Gastroesophageal sphincter (tissue), 4 donors: Measurements from ENCODE around the gene C5AR2. TPM values are rescaled to one million over a fixed set of nuclear protein-coding genes. Genes with fewer than 3 reads are reported as not detected.

ENCODE experiments used
- ATAC-seq: fragments of 150-250 bp; one replicate; pipeline ENCODE4 v1.9.1; 2016; ENCODE audit warnings: mild to moderate bottlenecking, moderate library complexity
- H3K27ac ChIP-seq, 4 donors: fragments of 200-600 bp; sonication (generic) in 3 of 4; 1 replicate in 3 of 4; 2 replicates in 1 of 4; pipeline ENCODE4 v1.5.1; 2016 to 2019
- H3K27me3 ChIP-seq: fragments of 200-600 bp; sonication (generic); one replicate; pipeline ENCODE4 v1.5.1; 2019
- H3K36me3 ChIP-seq, 2 donors: fragments of 200-600 bp; sonication (generic); one replicate each; pipeline ENCODE4 v1.5.1; 2019; ENCODE audit warnings: control low read depth in 1 of 2
- H3K4me1 ChIP-seq, 3 donors: fragments of 200-600 bp; sonication (generic); 1 replicate in 2 of 3; 2 replicates in 1 of 3; pipeline ENCODE4 v1.5.1; 2016 to 2019; ENCODE audit warnings: control low read depth in 2 of 3
- H3K4me3 ChIP-seq, 2 donors: fragments of 200-600 bp; sonication (generic); one replicate each; pipeline ENCODE4 v1.5.1; 2019; ENCODE audit warnings: mild to moderate bottlenecking in 1 of 2, moderate library complexity in 1 of 2
- H3K9me3 ChIP-seq, 3 donors: fragments of 200-600 bp; sonication (generic); one replicate each; pipeline ENCODE4 v1.5.1; 2017 to 2019; ENCODE audit warnings: control low read depth in 2 of 3
- EP300 ChIP-seq: sonication (generic); formaldehyde crosslinking; IDR thresholded peaks from one replicate; pipeline ENCODE4 v1.6.1; 2017; ENCODE audit warnings: antibody characterized with exemption, mild to moderate bottlenecking
- POLR2A ChIP-seq, 2 donors: fragments of 450-650 bp; IDR thresholded peaks; one replicate each; pipeline ENCODE4 v1.6.1; 2017; ENCODE audit warnings: antibody characterized with exemption in 2 of 2, mild to moderate bottlenecking in 2 of 2, moderate library complexity in 1 of 2
- POLR2AphosphoS5 ChIP-seq: sonication (generic); formaldehyde crosslinking; IDR thresholded peaks from one replicate; pipeline ENCODE4 v1.6.1; 2017; ENCODE audit warnings: antibody characterized with exemption
- WGBS, 2 donors: methylation state at CpG; one replicate each; pipeline ENCODE4 v1.1.5; 2018; ENCODE audit warnings: low coverage in 1 of 2; 5-methylcytosine and 5-hydroxymethylcytosine counted together
- total RNA-seq, 4 donors: library from RNA; depleted of rRNA; stranded (reverse); fragments of >200 nt; gene quantifications; one replicate each; pipeline ENCODE4 v1.1.0, GENCODE V29; 2016
- TF ChIP-seq, protein P1 (sequence below), 4 experiments: fragments of 200-600 bp in 2 of 4; fragments of 450-650 bp in 2 of 4; sonication (generic) in 1 of 4; IDR thresholded peaks; one replicate each; pipeline ENCODE4 v1.5.1; 2017 to 2019; ENCODE audit warnings: antibody characterized with exemption in 4 of 4, mild to moderate bottlenecking in 2 of 4, moderate library complexity in 2 of 4

Gene C5AR2
- total RNA-seq, 4 donors from 2014 or later: 0.15 to 2.3 (median 1.2) TPM

DNA sequence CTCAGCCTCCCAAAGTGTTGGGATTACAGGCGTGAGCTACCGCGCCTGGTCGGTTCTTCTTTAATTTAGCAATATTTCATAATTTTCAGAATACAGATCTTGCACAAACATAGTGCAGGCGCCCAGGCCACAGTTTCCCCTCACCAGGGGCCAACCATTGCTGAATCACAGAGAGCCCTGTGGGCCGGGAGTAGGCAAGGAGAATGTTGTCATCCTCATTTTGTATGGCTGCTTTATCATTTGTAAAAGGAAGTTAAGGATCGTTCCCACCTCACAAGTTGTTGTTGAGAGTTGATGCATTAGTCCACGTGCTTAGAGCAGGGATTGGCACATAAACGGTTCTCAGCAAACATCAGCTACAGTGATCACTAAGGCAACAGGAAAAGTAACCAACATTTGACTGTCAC is 57.2 kb downstream of the C5AR2 start:
- no peak overlapping the region for H3K27ac ChIP-seq
- no peak for TF ChIP-seq POLR2A (IDR thresholded peaks at IDR 0.05)
- WGBS, 2 donors: 42 to 73% methylated on average over 3 to 8 of the region's 9 CpGs

DNA sequence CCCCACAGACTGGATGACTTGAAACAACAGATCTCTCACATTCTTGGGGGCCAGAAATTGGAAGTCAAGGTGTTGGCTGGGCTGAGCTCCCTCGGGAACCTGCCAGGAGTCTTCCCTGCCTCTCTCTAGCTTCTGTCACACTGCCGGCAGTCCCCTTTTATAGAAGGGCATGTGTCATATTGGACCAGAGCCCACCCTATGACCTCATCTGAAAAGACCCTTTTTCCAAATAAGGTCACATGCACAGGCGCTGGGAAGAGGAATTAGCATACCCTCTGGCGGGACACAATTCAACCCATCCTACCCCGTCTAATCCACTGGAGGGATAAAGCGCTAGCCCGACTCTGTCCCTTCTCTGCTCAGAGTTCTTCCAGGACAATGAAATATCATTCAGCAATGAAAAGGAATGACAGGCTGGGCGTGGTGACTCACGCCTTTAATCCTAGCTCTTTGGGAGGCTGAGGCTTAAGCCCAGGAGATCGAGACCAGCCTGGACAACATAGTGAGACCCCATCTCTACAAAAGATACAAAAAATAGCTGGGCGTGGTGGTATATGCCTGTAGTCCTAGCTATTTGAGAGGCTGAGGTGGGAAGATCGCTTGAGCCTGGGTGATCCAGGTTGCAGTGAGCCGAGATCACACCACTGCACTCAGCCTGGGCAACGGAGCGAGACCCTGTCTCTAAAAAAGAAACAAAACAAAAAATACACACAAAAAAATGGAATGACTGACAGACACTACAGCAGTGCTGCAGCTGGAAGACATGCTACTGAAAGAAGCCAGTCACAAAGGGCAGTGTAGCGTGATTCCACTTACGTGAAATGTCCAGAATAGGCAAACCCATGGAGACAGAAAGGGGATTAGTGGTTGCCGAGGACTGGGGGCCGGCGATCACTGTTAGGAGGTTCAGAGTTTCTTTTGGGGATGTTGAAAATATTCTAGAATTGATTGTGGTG is 58.8 kb downstream of the C5AR2 start:
- H3K36me3 ChIP-seq: no peaks in the 10 kb centered on the region
- H3K4me3 ChIP-seq: no peak overlapping the region
- no peaks in the 10 kb centered on the region for H3K9me3 ChIP-seq
- TF ChIP-seq EP300 (no peak), POLR2AphosphoS5 (no peak), POLR2A (IDR thresholded peaks at IDR 0.05) (no peak)
- TF ChIP-seq, protein P1, sequence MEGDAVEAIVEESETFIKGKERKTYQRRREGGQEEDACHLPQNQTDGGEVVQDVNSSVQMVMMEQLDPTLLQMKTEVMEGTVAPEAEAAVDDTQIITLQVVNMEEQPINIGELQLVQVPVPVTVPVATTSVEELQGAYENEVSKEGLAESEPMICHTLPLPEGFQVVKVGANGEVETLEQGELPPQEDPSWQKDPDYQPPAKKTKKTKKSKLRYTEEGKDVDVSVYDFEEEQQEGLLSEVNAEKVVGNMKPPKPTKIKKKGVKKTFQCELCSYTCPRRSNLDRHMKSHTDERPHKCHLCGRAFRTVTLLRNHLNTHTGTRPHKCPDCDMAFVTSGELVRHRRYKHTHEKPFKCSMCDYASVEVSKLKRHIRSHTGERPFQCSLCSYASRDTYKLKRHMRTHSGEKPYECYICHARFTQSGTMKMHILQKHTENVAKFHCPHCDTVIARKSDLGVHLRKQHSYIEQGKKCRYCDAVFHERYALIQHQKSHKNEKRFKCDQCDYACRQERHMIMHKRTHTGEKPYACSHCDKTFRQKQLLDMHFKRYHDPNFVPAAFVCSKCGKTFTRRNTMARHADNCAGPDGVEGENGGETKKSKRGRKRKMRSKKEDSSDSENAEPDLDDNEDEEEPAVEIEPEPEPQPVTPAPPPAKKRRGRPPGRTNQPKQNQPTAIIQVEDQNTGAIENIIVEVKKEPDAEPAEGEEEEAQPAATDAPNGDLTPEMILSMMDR (IDR thresholded peaks at IDR 0.05): no peak
- ATAC-seq: no peak
- H3K4me1 ChIP-seq: no peaks in the 10 kb centered on the region
- no peak overlapping the region for H3K27ac ChIP-seq
- H3K27me3 ChIP-seq: peaks cover 12% of the 10 kb centered on the region
- 74 to 77% methylated on average over 5 to 15 of the region's 20 CpGs for WGBS, 2 donors

More for the DNA sequence above, 57.2 kb downstream of the C5AR2 start:
- Histone ChIP-seq H3K4me1 (no peaks in the 10 kb centered on the region), H3K27me3 (peaks cover 12% of the 10 kb centered on the region), H3K36me3 (no peaks in the 10 kb centered on the region), H3K9me3 (no peaks in the 10 kb centered on the region), H3K4me3 (no peak overlapping the region)
- ATAC-seq: peak; percentile 48

DNA sequence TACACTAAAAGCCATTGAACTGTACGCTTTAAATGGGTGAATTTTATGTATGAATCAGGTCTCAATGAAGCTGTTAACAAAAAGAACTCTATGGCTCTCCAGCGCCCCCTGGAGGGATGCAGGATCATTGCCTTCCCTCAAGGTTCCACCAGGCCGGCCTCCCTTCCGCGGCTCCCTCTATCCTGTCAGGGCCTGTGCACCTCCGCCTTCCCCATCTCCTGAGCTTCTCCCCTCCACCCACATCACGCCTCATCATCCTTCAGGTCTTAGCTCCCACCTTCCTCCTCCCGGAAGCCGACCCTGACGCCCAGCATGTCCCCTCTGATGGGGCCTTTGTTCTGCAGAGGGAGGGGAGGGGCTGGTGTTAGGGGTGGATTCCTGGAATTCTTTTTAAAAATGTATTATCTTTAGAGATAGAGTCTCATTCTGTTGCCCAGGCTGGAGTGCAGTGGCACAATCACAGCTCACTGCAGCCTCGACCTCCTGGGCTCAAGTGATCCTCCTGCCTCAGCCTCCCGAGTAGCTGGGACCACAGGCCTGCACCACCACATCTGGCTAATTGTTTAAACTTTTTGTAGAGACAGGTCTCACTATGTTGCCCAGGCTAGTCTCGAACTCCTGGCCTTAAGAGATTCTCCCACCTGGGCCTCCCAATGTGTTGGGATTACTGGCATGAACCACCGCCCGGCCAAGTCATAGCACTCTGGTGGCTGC is 59.7 kb downstream of the C5AR2 start:
- Histone ChIP-seq H3K9me3 (no peaks in the 10 kb centered on the region), H3K36me3 (no peaks in the 10 kb centered on the region), H3K4me1 (no peaks in the 10 kb centered on the region), H3K4me3 (no peak overlapping the region), H3K27ac (no peak overlapping the region), H3K27me3 (peaks cover 12% of the 10 kb centered on the region)
- 9 to 16% methylated on average over 5 to 10 of the region's 15 CpGs for WGBS, 2 donors
- peak; percentile 46 for ATAC-seq
- no peak for TF ChIP-seq POLR2AphosphoS5
- TF ChIP-seq, protein P1 (IDR thresholded peaks at IDR 0.05): peak in 3 of 4 experiments; percentile 69 to 86 (median 71)

Other genes with a start within 250 kb of the C5AR2 start
- gene ZC3H4, start 218.4 kb upstream of the C5AR2 start, total RNA-seq: 10 to 100 TPM; 22.5 to 28.7 (median 24.9) TPM
- 100 to 1,000 TPM; 134 to 157 (median 153) TPM for gene SAE1, start 201.3 kb upstream of the C5AR2 start, total RNA-seq
- gene BBC3, start 101.0 kb upstream of the C5AR2 start, total RNA-seq: 10 to 100 TPM in 2 of 4 donors, 1 to 10 TPM in 2; 3.6 to 11.4 (median 10.2) TPM
- gene CCDC9, start 75.7 kb upstream of the C5AR2 start, total RNA-seq: 10 to 100 TPM; 17.3 to 36.9 (median 28.5) TPM
- 10 to 100 TPM in 2 of 4 donors, 1 to 10 TPM in 2; 5.0 to 14.7 (median 11.7) TPM for gene INAFM1, start 57.3 kb upstream of the C5AR2 start, total RNA-seq
- gene C5AR1, start 22.3 kb upstream of the C5AR2 start, total RNA-seq: 10 to 100 TPM in 1 of 4 donors, 1 to 10 TPM in 3; 1.4 to 19.7 (median 7.0) TPM
- 10 to 100 TPM in 2 of 4 donors, 1 to 10 TPM in 2; 8.7 to 16.0 (median 12.3) TPM for gene DHX34, start 17.1 kb downstream of the C5AR2 start, total RNA-seq
- gene MEIS3, start 87.4 kb downstream of the C5AR2 start, total RNA-seq: 10 to 100 TPM; 23.5 to 37.2 (median 30.3) TPM
- gene SLC8A2, start 139.7 kb downstream of the C5AR2 start, total RNA-seq: 10 to 100 TPM in 1 of 4 donors, 1 to 10 TPM in 3; 6.5 to 19.9 (median 9.5) TPM
- gene KPTN, start 152.0 kb downstream of the C5AR2 start, total RNA-seq: 1 to 10 TPM; 2.4 to 4.3 (median 3.4) TPM
- 100 to 1,000 TPM in 2 of 4 donors, 10 to 100 TPM in 2; 95.9 to 134 (median 112) TPM for gene NAPA, start 182.9 kb downstream of the C5AR2 start, total RNA-seq
- under 1 TPM in 1 of 4 donors, not detected in 3; 0.05 TPM for gene ZNF541, start 241.0 kb downstream of the C5AR2 start, total RNA-seq